ENCODE results near the gene TRPC1.
"Not testable (repeated sequence)": the region's sequence is repeated elsewhere in the genome, so short reads cannot be mapped to it uniquely, and the experiment has no call there.

The TRPC1 gene

DNA sequence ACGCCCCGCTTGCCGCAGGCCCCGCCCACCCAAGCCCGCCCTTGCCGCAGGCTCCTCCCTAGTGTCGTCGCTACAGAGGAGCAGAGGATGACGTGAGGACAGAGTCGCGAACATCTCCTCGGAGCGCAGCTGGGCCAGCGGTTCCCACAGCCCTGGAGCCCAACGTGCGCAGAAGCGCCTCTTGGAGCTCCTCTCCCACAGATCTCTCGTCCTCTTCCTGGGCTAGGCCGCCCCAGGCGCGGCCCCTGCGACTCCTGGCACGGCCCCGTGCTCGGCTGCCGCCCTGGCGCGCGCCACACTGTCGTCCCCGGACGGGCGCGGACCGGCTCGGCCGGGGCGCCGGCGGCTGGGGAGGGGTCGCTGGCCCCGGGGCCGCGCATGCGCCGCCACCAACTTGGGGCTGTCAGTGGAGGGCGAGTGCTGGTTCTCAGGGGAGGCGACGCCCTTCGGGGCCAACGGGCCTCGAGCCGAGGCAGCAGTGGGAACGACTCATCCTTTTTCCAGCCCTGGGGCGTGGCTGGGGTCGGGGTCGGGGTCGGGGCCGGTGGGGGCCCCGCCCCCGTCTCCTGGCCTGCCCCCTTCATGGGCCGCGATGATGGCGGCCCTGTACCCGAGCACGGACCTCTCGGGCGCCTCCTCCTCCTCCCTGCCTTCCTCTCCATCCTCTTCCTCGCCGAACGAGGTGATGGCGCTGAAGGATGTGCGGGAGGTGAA is at the start of gene TRPC1:
TRPC1 (plus strand) TSS at position 67 of the 714 bp plus-strand sequence; CDS start at position 593, 526 bp downstream.
- DNase-seq: peak; percentile 56

DNA sequence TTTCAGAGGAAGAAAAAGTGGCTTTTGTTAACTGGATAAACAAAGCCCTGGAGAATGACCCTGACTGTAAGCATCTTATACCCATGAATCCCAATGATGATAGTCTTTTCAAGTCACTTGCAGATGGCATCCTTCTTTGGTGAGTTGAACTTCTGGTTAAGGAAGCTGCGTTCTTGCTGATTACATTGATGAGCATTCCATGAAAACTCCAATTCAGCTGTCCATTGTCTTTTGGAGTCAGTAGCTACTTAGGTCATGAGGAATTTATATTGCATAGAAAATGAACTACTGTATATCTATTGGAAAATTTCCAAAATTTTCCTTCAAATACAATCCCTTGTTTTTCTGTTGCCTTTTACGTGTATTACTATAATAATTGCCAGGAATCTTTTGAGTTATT is 47.7 kb upstream of the TRPC1 start:
- DNase-seq: no peak

DNA sequence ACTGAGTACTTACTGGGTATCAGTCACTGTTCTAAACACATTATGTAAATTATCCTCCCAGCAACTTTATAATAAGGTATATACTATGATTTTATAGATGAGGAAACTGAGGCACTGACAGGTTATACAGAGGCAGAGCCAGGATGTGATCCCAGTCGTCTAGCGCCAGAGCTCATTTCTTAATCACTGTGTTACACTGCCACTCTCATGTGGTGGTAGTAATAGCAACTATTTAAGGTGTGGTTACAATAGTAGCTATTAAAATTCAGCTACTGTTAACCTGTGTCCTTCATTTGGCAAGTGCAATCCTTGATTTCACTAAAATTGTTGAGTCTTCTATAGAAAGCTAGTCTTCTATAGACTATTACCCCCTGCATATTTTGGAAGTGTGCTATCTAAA is 43.1 kb upstream of the TRPC1 start:
- no peak for DNase-seq

- no peak for DNase-seq
Measured at GRCh38 chr3:142690613-142691012, 33.2 kb upstream of the TRPC1 start.

- no peak for DNase-seq
Measured at GRCh38 chr3:142691527-142691926, 32.3 kb upstream of the TRPC1 start.

GRCh38 chr3:142693136-142693853 is 30.5 kb upstream of the TRPC1 start:
- no peak for DNase-seq

GRCh38 chr3:142694225-142694624 is 29.6 kb upstream of the TRPC1 start:
- DNase-seq: no peak

- DNase-seq: no peak
Measured at GRCh38 chr3:142705198-142705597, 18.6 kb upstream of the TRPC1 start.

DNA sequence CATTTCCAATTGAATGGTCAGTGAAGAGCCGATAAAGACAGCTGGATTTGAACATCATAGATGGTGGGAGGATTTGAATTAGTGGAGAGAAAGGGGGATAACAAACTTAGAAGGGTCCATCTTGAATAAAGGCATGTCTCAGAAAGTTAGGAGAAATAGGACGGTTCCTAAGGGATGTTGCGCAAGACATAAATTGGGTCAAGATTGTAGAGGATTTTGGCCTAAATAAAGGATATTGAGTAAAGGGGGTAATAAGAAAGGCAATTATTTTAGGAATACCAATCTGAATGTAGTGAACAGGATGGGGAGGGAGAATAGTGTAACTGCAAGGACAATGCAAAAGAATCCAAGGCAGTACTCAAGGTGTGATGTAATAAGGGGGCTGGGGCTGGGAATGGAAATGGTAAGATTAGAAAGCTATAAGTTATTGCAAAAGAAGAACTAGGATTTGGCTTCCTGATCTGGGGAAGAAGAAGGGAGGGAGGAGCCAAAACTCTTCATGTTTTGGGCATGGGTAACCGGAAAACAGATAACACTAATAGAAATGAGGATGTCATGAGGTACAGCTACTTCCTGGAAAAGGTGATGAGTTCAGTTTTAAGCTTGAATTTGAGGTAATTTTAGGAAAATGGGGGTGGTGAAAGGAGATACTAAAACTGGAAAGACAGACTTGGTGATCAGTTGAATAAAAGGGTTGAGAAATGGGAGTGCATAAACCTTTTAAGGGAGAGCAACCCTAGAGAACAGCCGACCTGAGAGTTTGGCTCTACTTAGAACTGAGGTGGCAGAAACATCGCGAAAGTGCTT is 17.3 kb upstream of the TRPC1 start:
- no peak for DNase-seq

GRCh38 chr3:142709207-142709606 is 14.6 kb upstream of the TRPC1 start:
- DNase-seq: no peak

DNA sequence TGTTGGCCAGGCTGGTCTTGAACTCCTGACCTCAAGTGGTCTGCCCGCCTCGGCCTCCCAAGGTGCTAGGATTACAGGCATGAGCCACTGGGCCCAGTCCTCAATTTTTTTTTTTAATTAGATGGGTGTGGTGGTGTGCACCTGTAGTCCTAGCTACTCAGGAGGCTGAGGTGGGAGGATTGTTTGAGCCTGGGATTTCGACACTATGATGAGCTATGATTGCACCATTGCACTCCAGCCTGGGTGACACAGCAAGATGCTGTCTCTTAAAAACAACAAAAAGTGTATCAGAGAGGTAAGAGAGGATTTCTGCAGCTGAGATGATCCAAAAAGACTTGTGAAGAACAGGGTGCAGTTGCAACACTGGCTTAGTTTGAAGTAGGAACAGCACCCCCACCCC is 9.0 kb upstream of the TRPC1 start:
- DNase-seq: not testable (repeated sequence)

DNA sequence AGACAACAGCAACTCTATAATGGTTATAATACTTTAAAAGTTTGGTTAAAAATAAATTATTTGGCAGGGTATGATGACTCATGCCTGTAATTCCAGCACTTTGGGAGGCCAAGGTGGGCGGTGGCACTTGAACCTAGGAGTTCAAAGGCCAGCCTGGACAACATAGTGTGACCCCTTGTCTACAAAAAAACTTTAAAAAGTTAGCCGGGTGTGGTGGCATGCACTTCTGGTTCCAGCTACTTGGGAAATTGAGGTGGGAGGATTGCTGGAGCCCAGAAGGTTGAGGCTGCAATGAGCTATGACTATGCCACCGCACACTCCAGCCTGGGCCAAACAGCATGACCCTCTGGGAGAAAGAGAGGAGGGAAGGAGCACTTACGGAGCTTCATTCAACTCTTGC is 7.7 kb upstream of the TRPC1 start:
- no peak for DNase-seq

DNA sequence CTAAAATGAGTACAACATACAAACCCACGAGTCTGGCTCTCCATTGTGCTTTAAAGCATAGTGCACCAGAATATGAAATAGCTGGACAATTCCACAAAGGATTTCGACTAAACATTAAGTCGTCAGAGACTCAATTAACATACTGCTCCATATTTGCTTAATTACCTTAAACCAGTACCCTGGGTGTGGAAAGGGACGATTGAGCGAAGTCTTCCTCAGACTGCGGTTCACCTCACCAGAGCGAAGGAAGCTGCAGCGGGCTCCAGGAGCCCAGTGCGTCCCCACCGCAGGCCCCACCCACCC is 218 bp upstream of the TRPC1 start:
- no peak for DNase-seq

GRCh38 chr3:142724682-142725356 is 985 bp downstream of the TRPC1 start:
- DNase-seq: peak; percentile 4

DNA sequence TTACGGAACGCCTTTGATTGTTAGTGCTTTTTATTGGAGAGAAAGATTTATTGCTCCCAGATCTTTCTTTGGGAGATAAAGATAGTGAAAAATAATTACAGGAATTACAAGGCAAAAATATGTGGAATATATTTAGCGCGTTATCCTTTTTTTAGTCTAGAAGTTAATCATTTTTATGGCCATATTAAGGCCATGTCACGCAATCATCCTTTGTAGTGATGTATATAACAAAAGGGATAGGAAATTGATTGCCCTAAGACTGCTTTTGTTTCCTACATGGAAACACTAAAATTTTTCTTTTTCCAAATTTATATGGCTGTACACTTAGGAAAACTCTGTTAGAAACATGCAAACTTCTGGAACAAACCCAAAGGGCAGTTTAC is 1.5 kb downstream of the TRPC1 start:
- DNase-seq: no peak

DNA sequence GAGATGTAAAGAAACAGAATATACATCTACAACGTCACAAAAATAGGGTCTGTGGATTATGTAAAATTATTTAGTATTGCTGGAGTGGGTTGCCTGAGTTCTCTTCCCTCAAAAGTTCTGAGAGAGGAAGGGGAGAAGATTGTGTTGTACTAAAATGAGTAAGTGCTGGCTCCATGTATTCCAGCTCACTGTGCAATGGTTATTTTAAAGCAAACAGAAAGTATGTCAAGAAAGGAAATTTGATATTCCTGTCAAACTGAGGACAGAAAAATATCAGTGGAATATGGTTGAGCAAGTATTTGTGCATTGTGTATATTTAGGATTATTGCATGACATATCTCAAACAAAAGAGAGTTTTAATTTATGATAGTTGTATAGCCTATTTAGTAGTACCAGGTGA is 2.2 kb downstream of the TRPC1 start:
- no peak for DNase-seq

DNA sequence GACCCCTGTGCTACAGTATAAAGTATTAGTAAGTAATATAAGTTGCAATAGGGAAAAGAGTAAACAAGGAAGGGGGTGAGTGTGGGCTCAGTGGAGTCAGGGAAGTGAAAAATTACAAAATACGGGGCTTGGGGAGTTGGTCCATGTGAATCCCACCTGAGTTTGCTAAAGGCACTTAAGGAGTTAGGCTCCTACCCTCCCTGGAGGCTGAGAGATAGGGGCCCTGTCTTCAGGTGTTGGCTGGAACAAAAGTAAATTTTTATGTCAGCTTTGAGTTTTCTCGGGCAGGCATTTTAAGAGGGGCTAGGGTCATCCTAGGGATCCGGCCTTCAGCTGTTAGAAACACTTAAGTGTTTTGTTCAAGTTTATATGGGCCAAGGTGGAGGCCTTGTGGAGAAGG is 8.2 kb downstream of the TRPC1 start:
- DNase-seq: no peak

- DNase-seq: no peak
Measured at GRCh38 chr3:142734834-142735233, 11.0 kb downstream of the TRPC1 start.

- DNase-seq: no peak
Measured at GRCh38 chr3:142735462-142735861, 11.6 kb downstream of the TRPC1 start.

- no peak for DNase-seq
Measured at GRCh38 chr3:142738396-142738795, 14.6 kb downstream of the TRPC1 start.

DNA sequence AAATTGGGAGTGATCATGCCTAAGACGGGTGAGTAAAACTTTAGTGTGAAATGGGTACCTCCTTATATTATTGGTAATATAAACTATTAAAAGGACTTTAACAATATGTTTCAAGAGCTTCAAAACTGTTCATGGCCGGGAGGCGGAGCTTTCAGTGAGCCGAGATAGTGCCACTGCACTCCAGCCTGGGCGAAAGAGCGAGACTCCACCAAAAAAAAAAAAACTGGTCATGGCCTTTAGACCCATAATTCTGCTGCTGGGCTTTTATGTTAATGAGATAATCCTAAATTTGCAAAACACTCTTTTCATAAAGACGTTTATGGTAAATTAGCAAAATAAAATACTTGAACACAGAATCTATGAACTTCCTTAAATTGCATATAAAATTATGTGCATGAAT is 22.8 kb downstream of the TRPC1 start:
- DNase-seq: no peak

GRCh38 chr3:142750531-142750930 is 26.7 kb downstream of the TRPC1 start:
- not testable (repeated sequence) for DNase-seq

DNA sequence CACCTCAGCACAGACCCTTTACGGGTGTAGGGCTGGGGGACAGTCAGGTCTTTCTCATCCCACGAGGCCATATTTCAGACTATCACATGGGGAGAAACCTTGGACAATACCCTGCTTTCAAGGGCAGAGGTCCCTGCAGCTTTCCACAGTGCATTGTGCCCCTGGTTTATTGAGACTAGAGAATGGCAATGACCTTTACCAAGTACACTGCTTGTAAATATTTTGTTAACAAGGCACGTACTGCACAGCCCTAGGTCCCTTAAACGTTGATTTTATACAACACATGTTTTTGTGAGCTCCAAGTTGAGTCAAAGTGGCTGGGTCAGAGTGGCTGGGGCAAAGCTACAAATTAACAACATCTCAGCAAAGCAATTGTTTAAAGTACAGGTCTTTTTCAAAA is 28.8 kb downstream of the TRPC1 start:
- not testable (repeated sequence) for DNase-seq
